HG02943 (cell line): ENCODE data around the gene NUP210.

Experiments
- ATAC-seq: cut with Tn5 transposase; IDR thresholded peaks from one replicate; pipeline ENCODE4 v1.9.1; 2021; ENCODE audit warnings: mild to moderate bottlenecking, low read depth, moderate library complexity; ENCODE audit not compliant: unreplicated experiment

NUP210 gene

DNA sequence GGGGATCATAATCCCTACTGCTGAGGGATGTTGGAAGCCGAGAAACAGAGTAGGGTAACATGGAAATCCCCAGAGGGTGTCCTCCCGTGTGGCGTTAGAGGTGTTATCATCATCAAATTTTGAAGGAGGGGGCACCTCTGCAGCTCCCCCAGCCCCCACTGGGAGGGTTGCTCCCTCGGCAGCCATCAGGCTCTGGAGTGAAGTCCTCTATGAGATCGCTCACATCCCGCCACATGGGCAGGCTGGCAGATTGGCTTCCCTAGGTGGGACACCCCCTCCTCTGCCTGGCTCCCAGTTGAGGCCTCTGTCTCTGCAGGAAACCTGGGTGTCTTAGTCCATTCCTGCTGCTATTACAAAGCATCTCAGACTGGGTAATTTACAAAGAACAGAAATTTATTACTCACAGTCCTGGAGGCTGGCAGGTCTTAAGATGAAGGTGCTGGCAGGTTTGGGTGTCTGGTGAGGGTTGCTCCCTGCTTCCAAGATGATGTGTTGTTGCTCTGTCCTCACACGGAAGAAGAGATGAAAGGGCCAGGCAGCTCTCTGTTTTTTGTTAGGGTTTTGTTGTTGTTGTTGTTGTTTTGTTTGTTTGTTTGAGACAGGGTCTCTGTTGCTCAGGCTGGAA is 120.5 kb downstream of the NUP210 start:
- ATAC-seq, result no peak

DNA sequence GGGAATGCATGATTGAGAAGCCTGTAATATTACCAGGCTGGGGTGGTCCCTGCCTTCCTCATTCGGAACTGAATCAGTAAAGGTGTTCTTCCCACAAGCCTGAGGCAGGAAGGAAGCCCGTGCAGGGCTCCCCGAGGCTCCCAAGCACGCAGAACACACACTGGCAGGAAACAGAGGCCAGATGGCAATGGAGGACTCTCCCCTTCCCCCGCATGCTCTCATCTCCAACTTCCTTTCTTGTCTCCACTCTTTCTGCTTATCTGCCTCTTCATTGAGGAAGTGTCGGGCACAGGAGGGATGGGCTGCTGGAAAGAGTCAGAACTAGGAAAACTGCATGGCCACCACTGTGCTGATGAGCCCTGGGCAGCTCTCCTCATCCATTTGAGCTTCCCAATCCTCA is 123.5 kb downstream of the NUP210 start:
- no peak for ATAC-seq

DNA sequence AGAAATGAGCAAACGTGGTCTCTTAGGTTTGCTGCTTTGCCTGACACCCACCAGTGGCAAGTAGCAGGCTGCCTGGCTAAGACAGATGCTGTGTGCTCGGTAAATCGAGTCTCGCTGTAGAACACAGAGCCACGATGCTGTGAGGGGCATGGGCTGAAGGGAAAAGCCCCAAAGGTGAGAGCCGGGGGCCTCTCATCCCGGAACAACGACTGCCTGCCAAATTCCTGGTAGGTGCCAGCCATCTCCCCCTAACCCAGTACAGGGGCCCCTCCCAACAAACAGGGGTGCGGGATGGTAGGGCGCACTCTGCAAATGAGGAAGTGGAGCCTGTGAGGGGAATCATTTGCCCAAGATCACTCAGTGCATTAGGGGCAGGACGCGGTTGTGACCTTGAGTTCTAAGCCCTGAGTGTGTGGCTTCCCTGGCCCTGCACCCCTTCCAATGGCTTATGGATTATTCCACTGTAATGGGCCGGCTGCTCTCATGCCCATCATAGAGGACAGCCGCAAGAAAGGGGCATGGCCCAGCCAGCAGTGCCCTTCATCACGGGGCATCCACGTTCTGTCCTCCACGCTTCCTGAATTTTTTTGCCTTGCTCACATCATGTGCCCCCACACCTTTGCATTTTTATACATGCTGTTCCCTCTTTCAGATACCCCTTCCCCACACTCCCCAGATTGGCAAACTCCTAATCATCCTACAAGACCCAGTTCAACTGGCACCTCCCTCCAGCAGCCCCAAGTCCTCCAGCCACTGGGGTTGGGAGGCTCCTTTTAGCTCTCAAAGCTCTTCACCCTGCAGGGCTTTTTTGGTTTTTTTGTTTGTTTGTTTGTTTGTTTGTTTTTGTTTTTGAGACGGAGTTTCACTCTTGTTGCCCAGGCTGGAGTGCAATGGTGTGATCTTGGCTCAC is 125.4 kb downstream of the NUP210 start:
- no peak for ATAC-seq

DNA sequence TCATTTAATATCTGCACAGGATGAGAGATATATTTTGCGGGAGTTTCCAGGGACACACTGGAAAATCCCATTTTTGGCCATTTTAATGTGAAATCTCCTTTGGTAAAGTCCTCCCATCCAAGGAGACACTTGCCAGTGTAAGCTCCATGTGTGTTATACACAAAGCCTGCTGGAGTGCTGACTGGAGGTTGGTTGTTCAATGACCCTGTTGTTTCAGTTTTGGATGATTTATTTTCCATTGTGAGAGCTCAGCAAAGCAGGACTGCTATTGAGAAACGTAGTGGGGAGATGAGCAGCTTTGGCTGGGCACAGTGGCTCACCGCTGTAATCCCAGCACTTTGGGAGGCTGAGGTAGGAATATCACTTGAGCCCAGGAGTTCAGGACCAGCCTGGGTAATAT is 127.7 kb downstream of the NUP210 start:
- no peak for ATAC-seq

DNA sequence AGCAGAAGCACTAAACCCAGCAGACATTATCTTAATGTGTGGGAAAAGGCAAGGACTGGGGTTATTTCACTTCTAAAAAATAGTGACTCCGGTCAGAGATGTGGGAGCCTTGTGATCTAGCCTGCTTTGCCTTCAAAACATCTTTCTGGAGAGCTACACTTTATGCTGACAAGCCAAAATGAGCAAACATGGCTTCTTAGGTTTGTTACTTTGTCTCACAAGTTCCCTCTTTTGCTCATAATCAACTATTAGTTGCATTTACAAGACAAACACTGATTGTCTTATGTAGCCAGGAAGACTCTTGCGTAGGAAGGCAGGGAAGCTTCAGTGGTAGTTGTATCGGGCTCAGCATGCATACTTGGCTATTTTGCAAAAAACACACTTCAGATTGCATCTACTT is 129.2 kb downstream of the NUP210 start:
- ATAC-seq, result no peak

DNA sequence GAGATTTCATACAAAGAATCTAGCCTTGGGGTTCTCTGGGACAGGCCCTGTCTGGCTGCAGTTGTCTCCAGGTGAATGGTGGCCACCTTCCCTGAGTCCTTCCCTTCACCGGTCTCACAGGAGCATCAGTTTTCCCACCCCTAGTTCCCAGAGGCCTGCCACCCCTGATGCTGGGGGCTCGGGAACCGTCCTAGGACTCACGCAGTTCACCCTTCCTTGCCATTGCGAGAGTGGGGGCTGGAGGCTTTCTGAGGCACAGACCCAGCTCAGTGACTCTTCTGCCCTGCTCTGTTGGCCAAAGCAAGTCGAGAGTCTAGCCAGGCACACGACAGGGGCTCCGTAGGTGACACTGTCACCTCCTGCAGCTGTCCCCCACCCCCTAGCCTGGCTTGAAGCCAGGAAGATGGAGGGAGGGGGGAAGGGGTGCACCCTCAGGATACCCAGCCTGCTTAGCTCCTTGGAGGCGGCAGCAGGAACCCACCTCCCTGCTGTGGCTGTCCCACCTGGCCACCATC is 130.3 kb downstream of the NUP210 start:
- ATAC-seq, result no peak

DNA sequence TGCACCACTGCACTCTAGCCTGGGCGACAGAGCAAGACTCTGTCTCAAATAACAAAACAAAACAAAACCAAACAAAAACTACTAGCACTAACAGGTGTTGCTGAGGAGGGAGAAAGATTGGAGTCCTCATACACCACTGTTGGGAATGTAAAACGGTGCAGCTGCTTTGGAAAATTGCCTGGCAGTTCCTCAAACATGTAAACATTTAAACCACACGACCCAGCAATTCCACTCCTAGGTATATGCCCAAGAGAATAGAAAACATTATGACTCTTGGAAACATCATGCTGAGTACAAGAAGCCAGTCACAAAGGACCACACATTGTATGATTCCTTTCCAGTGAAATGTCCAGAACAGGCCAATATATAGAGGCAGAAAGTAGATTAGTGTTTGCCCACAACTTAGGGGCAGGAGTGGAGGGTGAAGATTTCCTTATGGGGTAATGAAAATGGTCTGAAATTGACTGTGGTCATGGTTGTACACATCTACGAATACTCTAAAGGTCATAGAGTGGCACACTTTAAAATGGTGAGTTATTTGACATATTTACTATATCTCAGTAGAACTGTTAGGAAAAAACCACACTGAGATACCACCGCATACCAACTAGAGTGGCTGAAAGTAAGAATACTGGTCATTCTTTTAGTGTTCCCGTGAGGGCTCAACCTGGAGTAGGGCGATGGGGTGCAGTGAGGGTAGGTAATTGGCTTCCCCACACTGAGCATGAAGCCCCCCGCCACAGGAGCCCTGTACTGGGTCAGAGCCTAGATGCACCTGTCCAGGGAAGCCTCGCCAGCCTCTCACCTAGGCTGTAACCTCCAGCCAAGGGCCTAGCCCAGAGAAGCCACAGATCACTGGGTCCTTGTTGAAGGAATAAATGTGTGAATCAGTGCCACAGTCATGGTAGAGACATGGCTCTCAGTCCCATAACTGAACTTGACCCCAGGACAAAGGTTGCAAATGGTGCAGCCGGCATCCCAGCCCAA is 131.1 kb downstream of the NUP210 start:
- no peak for ATAC-seq

DNA sequence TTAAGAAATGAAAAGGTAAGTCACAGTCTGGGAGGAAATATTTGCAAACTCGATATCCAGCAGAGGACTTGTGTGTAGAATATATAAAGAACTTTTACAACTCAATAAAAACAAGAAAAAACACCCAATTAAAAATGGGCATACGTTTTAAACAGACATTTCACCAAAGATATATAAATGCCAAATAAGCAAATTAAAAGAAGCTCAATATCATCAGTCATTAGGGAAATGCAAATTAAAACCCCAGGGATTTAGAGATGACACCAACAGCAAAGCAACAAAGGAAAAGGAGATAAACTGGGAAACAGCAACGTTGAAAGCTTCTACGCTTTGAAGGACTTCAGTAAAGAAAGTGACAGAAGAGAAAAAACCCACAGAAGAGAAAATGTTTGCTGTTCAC is 132.3 kb downstream of the NUP210 start:
- no peak for ATAC-seq

DNA sequence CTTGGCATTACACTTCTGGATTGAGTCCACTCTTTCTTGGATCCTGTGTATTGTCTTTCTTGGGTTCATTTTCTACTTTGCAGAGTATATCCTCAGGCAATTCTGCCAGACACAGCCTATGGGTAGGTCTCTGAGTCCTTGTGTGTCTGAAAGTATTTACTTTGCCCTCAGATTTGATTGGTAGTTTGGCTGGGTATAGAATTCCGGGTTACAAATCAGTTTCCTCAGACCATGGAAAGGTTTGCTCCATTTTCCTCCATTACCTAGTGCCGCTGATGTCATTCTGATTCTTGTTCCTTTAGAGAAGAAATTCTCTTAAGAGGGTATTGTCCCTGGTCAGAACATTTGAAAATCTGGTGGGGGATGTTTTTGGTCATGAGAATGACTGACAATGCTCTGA is 133.2 kb downstream of the NUP210 start:
- ATAC-seq, result no peak

DNA sequence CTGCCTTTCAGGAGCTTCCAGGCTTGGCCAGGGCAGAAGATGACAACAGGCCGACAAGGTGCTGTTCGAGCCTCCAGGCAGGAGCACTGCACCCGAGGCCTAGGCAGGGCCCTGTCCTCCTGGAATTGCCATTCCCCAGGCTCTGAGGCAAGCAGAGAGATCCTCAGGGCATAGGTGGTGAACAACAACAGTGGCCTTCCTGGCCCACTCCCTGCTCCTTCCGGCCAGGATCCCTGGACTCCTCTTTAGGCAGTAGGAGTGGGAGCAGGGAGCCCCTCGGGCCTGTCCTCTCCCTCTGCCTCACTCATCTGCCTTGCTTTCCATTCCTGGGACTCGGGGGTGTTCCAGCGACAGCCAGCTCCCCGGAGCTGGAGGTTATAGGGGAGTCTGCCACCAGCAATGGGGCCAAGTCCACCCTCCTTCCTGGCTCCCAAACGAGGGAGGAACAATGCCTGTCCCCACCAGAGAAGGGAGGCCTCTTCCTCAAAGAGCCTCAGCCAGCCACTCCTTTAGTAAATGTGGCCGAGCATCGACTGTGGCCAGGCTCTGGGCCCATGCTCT is 135.0 kb downstream of the NUP210 start:
- no peak for ATAC-seq

DNA sequence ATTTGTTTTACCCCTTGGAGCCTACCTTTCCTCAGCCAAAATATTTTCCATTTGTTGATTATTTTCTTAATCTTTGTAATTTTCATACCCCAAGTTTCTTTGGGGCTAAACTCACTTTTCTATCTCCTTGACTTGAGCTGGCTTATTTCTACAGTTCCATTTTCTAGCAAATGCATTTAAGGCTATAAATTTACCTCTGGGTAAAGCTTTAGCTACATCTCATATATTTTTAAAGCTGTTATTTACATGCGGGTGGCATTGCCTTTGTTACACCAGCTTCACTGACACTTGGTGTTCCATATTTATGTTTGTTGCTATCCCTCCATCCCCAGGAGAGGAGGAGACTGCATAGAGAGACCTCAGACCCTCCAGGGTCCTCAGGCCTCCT is 136.3 kb downstream of the NUP210 start:
- no peak for ATAC-seq

DNA sequence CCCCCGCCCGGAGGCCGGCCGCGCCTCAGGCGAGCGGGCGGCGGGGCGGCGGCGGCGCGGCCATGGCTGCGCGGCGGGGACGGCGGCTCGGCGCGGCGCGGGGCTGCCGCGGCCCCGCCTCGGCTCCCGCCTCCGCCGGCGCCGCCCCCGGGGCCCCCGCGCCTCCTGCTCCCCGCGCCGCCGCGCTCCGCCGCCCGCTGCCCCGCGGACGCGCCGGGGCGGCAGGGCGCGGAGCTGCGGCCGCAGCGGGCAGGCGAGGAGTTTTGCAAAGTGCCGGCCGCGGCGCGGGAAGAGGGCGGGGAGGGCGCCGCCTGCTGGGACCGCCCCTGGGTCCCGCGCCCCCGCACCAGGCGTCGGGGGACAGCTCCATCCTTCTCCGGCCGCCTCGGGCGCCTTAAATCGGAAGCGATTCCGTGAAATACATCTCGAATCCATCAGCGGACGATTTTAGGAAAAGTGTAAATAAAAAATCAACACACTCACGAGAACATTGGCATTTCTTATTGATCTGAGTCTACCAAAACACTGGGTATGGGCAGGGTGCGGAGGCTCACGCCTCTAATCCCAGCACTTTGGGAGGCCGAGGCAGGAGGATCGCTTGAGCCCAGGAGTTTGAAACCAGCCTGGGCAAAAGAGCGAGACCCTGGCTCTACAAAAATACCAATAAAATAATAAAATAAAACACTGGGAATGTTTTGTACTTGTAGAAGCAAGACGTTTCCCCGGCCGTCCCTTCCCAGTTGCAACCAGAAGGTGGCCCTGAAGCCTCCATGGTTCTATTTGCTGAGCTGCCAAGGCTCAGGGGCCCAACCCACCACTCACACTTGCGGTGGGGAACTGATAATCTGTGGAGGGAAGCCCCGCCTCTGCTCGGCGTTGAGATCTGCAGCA is 136.9 kb downstream of the NUP210 start:
- no peak for ATAC-seq

DNA sequence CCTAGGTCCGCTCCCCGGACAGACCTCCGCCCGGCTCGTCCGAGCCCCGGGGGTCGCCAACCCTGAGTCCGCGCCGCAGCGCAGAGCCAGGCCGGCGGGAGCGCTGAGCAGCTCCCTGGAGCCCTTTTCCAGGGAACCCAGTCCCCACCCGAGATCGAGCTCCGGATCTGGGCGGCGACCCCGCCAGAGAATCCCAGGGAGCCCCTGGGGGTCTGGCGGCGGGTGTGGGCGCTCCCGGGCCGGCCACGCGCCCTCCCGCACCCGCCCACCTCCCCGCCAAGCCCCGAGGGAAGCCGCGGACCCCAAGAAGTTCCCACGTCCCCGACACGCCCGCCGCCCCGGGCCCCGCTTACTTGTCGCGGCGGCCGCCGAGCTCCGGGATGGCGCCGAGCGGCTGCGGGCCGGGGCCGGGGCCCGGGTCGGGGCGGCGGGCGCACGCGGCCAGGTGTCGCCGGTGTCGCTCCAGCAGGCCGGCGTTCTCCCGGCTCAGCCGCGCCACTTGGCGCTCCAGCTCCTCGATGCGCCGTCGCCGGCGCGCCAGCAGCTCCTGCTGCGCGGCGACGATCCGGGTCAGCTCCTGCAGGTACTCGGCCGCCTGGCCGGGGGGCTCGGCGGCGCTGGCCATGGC is 137.7 kb downstream of the NUP210 start:
- ATAC-seq, result no peak

DNA sequence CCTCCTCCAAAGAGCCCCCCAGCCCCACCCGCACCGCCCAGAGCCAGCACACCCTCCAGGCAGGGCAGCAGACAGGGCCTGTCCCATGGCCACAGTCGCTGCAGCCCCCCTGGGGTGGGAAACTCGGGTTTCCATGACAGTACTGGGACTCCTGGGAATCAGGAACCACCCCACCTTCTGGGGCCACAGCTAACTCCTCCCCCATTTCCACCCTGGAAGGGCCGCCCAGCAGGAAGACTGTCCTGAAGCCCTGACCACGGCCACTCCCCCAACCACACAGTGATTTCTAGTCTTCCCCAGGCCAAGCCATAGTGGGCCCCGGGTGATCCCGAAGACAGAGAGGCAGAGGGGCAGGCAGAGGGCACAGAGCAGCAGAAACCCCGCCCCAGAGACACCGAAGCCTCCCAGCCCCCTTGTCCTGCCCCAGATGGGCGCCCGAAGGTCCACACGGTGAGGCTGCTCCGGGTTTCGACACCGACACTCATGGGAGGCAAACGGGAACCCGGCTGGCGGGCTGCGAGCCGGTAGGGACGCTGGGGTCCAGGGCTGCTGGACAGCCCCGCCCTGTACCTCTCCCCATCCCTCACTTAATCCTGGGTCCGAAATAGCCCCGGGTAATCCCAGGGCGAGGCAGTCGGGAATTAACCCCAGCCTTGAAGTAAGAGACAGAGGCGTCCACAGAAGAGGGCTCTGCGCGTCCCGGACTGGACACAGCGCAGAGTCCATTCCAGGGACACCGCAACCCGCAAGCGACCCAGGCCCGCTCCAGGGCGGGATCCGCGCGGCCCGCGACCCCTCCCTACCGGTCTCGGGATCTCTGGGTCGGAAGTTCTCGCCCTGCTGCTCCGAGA is 138.4 kb downstream of the NUP210 start:
- ATAC-seq, result no peak

DNA sequence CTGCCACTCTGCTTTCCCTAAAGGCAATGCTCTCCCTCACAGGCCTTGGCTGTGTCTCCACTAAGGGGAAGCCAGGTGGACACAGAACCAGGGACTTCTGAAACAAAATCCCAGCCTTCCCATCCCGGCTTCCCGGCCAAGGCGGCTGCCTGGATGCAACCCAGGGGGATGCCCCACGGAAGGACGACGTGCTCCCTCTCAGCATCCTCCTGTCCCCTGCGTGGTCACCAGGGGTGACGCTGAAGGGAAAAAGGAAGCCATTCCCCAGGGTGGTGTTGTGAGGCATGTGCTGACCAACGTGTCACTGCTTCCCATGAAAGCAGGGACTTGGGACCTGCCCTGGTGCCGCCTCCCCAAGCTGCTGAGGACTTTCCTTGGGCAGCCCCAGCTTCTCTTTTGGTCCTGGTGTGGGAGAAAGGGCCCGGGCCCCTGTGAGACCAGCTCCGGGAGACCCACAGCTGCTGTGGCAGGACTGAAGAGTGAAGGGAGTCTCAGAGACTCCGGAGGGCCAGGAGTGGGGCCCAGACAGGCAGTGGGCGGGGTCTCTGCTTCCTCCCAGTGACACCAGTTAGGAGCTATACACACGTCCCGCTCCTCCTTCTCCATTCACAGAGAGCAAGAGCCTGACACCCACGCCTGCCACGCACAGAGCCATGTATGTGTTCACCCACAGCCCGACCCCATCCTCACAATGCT is 139.2 kb downstream of the NUP210 start:
- no peak for ATAC-seq

DNA sequence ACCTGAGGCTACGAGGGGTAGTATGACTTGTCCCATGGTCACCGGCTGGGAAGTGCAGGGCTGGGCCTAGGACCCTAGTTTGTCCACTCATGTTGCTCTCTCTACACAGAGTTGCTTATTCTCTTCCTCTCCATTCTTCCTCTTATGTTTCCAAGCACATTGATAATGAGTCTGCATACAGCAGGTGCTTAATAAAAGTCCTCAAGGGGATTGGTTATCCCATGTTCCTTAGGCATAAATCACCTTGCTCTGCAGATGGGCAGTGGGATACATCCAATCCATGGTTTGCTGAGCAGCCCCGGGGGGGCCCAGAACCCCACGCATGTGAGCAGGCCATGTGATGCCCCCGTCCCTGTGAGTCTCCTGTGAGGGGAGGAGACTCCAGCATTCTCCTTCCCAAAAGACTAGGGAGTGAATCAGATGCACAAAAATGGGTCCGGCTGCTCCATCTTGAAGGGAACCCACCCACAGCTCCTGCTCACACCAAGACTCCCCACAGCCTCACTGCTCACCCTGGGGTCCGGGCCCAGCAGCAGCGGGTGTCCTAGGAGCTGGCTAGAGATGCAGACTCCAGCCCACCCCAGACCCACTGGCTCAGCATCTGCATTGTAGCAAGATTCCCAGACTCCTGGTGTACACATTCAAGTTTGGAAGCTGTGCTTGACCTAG is 139.9 kb downstream of the NUP210 start:
- ATAC-seq, result no peak

DNA sequence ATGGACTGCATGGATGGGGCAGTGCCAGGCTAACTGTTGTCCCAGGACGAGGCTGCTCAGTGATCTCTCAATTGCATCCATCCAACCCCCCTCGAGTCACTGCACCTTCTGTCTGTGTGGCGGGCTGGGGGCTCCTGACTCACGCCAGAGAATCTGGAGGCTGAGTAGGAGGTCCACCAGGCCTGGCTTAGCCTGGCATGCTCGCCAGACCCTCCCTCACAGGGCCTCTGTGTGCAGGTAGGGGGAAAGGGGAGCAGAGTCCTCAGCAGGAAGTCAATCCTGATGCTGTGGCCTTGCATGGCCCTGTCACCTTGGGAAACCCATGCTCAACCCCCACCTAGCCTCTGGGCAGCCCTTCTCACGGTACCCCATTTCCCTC is 140.6 kb downstream of the NUP210 start:
- ATAC-seq, result no peak
